Body of pancreas (tissue), 4 donors: ENCODE results near the gene RHBDF1.

Source experiments
- POLR2A ChIP-seq, 3 donors: fragments of 450-650 bp; IDR thresholded peaks; one replicate each; pipeline ENCODE4 v1.6.1; 2016; ENCODE audit warnings: antibody characterized with exemption in 3 of 3, mild to moderate bottlenecking in 2 of 3
- TF ChIP-seq, protein P1 (sequence below), 7 experiments: fragments of 450-650 bp in 4 of 7; fragments of 200-600 bp in 3 of 7; sonication (generic) in 3 of 7; IDR thresholded peaks; one replicate each; pipeline ENCODE4 v1.5.1; 2016 to 2019; ENCODE audit warnings: antibody characterized with exemption in 7 of 7

DNA sequence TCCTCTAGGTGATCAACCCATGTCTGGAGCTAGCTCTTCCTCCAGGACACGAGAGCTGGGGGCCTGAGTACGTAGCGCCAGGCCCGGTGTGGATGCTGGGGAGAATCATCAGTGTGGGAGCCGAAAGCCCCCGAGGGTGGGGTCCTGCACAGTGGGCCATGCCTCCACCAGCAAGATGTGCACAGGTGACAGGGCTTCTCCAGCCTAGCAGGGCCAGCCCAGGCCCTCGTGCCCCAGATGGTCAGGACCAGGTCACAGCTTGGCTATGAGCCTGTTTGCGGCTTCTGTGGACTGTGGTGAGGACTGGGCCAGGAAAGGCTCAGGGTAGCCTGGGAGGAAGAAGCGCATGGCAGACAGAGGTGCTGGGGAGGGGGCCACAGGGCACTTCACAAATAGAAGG lies 13.4 kb upstream of the RHBDF1 start:
- TF ChIP-seq, protein P1, sequence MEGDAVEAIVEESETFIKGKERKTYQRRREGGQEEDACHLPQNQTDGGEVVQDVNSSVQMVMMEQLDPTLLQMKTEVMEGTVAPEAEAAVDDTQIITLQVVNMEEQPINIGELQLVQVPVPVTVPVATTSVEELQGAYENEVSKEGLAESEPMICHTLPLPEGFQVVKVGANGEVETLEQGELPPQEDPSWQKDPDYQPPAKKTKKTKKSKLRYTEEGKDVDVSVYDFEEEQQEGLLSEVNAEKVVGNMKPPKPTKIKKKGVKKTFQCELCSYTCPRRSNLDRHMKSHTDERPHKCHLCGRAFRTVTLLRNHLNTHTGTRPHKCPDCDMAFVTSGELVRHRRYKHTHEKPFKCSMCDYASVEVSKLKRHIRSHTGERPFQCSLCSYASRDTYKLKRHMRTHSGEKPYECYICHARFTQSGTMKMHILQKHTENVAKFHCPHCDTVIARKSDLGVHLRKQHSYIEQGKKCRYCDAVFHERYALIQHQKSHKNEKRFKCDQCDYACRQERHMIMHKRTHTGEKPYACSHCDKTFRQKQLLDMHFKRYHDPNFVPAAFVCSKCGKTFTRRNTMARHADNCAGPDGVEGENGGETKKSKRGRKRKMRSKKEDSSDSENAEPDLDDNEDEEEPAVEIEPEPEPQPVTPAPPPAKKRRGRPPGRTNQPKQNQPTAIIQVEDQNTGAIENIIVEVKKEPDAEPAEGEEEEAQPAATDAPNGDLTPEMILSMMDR (IDR thresholded peaks at IDR 0.05) = no peak
- TF ChIP-seq POLR2A (IDR thresholded peaks at IDR 0.05) = no peak
